Sigmoid colon (tissue), 4 donors: ENCODE measurements around the gene PRKCA.

Experiments
- EP300 ChIP-seq, 4 donors: sonication (generic); formaldehyde crosslinking; IDR thresholded peaks; one replicate each; pipeline ENCODE4 v1.6.1; 2017; ENCODE audit warnings: antibody characterized with exemption in 4 of 4
- POLR2A ChIP-seq, 2 donors: fragments of 450-650 bp; IDR thresholded peaks; one replicate each; pipeline ENCODE4 v1.6.1; 2016; ENCODE audit warnings: antibody characterized with exemption in 2 of 2, mild to moderate bottlenecking in 2 of 2, moderate library complexity in 2 of 2
- POLR2AphosphoS5 ChIP-seq, 4 donors: sonication (generic); formaldehyde crosslinking; IDR thresholded peaks; one replicate each; pipeline ENCODE4 v1.6.1; 2017; ENCODE audit warnings: antibody characterized with exemption in 4 of 4
- TF ChIP-seq, protein P1 (sequence below), 4 experiments: fragments of 450-650 bp in 3 of 4; fragments of 200-600 bp in 1 of 4; IDR thresholded peaks; one replicate each; pipeline ENCODE4 v1.5.1; 2016 to 2019; ENCODE audit warnings: antibody characterized with exemption in 4 of 4, mild to moderate bottlenecking in 3 of 4, moderate library complexity in 2 of 4

DNA sequence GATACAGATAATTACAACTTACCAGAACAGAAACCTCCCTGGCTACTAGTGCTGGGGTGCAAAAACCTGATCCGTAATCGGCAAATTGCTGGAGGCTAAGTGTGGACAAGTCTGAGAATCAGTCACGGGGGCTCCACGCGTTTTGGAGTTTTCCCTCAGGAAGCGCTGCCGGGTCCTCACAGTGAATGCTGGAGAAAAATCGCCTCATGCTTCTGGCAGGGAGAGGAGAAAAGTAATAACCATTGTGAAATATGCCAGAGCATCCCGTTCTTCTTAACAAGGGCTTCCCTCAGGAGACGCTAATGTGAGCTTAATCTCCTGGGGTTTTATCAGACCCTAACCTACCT lies 453.5 kb downstream of the PRKCA start:
- TF ChIP-seq, protein P1, sequence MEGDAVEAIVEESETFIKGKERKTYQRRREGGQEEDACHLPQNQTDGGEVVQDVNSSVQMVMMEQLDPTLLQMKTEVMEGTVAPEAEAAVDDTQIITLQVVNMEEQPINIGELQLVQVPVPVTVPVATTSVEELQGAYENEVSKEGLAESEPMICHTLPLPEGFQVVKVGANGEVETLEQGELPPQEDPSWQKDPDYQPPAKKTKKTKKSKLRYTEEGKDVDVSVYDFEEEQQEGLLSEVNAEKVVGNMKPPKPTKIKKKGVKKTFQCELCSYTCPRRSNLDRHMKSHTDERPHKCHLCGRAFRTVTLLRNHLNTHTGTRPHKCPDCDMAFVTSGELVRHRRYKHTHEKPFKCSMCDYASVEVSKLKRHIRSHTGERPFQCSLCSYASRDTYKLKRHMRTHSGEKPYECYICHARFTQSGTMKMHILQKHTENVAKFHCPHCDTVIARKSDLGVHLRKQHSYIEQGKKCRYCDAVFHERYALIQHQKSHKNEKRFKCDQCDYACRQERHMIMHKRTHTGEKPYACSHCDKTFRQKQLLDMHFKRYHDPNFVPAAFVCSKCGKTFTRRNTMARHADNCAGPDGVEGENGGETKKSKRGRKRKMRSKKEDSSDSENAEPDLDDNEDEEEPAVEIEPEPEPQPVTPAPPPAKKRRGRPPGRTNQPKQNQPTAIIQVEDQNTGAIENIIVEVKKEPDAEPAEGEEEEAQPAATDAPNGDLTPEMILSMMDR (IDR thresholded peaks at IDR 0.05) = no peak
- TF ChIP-seq POLR2AphosphoS5 (IDR thresholded peaks at IDR 0.05) (no peak), EP300 (IDR thresholded peaks at IDR 0.05) (no peak), POLR2A (IDR thresholded peaks at IDR 0.05) (no peak)
